HPDE6-E6E7 (cell line): Measurements from ENCODE around the gene ERVV-1.
"Not testable (repeated sequence)": the region's sequence is repeated elsewhere in the genome, so short reads cannot be mapped to it uniquely, and the experiment has no call there.

Source experiments
- DNase-seq: peaks from one replicate; pipeline ENCODE4 v3.0.0; 2011; ENCODE audit warnings: missing footprints; ENCODE audit errors: extremely low spot score

ERVV-1 gene, protein sequence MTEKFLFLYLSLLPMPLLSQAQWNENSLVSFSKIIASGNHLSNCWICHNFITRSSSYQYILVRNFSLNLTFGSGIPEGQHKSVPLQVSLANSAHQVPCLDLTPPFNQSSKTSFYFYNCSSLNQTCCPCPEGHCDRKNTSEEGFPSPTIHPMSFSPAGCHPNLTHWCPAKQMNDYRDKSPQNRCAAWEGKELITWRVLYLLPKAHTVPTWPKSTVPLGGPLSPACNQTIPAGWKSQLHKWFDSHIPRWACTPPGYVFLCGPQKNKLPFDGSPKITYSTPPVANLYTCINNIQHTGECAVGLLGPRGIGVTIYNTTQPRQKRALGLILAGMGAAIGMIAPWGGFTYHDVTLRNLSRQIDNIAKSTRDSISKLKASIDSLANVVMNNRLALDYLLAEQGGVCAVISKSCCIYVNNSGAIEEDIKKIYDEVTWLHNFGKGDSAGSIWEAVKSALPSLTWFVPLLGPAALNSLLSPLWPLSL

GRCh38 chr19:53013621-53014020, at the start of gene ERVV-1:
Gene ERVV-1, plus strand, starts transcription at chr19:53013921. Its CDS starts 170 bp downstream, at chr19:53014091.
- no peak for DNase-seq

- DNase-seq: no peak
Measured at GRCh38 chr19:52967772-52968171, 45.9 kb upstream of the ERVV-1 start.

DNA sequence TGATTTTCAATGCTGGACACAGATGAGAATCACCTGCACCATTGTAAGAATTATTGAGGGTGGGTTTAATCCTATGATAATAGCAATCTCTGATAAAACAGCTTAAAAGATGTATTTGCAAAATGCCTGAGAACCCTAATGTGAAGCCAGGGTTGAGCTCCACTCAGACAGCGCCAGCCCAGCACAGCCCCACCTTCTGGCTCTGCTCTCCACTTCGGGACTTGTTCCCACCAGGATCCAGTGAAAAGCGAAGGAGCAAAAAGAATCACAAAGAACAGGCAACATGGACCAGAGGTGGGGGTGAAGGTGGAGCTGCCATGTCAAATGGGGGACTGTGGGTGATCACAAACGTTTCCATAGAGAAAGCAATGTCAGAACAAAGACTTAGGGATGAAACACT, 32.4 kb upstream of the ERVV-1 start:
- DNase-seq: no peak

DNA sequence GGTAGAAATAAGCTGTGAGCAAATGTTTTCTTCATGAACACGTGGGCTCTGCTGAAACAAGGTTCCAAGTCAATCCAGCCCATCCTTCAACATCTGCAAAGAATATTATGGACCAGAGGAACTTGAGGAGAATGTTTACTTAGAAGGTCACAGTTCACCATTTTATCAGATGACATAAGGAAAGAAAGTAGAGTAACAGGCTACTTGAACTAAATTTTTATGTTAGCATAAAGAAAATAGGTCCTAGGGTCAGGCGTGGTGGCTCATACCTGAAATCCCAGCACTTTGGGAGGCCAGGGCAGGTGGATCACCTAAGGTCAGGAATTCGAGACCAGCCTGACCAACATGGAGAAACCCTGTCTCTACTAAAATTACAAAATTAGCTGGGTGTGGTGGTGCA, 30.6 kb upstream of the ERVV-1 start:
- DNase-seq: not testable (repeated sequence)

GRCh38 chr19:52987221-52987620, 26.5 kb upstream of the ERVV-1 start:
- DNase-seq: no peak

GRCh38 chr19:52988506-52988905, 25.2 kb upstream of the ERVV-1 start:
- DNase-seq: no peak

GRCh38 chr19:52990759-52991418, 22.8 kb upstream of the ERVV-1 start:
- peak; percentile 15 for DNase-seq

DNA sequence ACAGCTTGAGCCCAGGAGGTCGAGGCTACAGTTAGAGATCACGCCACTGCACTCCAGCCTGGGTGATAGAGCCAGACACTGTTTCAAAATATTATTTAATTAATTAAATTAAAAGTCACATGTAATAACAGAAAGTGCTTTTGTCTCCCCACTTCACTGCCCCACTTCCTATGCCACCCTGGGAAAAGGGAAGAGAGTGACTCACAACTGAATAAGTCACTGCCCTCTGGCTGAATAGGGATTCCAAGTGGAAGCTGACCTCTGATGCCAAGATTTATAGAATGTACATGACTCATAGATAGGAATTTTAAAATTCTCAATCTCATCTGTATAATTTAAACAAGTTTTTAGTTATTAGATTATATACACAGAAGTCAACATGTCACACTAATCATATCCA, 22.2 kb upstream of the ERVV-1 start:
- peak; percentile 43 for DNase-seq

- DNase-seq: no peak
Measured at GRCh38 chr19:52992109-52993004, 21.4 kb upstream of the ERVV-1 start.

- peak; percentile 58 for DNase-seq
Measured at GRCh38 chr19:52993342-52994178, 20.2 kb upstream of the ERVV-1 start.

GRCh38 chr19:52995711-52996110, 18.0 kb upstream of the ERVV-1 start:
- DNase-seq: no peak

DNA sequence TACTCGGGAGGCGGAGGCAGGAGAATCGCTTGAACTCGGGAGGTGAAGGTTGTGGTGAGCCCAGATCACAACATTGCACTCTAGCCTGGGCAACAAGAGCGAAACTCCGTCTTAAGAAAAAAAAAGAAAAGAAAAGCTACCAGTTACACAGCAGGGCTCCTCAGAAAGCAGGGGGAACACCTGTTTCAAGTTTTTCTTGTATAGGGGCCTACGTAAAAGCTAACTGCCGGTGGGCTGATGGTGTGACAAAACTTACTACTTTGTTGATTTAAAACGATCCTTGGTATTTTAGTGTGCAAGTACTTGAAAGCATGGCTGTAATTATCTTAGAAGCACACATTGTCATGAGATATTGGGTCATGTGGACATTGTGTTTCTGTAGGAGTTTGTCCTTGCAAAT, 15.7 kb upstream of the ERVV-1 start:
- DNase-seq: no peak

GRCh38 chr19:53002479-53002878, 11.2 kb upstream of the ERVV-1 start:
- no peak for DNase-seq

- DNase-seq: no peak
Measured at GRCh38 chr19:53004242-53004641, 9.5 kb upstream of the ERVV-1 start.

DNA sequence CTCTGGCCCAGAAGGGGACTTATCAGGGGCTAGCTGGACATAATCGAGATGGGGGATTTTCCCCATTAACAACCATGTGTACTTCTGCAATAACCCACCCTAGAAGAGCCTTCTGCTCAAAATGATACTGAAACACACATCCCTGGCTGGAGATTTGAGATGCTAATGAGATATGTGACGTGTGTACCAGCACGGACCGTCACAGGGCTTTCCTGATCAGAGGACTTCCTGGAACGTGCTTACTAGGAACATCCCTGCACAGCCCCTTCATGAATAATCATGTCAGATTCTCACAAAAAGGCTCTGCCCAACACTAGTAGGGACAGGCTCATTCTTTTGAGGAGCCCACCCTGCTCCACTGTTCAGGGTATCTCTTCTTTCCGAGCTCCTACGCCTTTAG, 6.5 kb upstream of the ERVV-1 start:
- no peak for DNase-seq

DNA sequence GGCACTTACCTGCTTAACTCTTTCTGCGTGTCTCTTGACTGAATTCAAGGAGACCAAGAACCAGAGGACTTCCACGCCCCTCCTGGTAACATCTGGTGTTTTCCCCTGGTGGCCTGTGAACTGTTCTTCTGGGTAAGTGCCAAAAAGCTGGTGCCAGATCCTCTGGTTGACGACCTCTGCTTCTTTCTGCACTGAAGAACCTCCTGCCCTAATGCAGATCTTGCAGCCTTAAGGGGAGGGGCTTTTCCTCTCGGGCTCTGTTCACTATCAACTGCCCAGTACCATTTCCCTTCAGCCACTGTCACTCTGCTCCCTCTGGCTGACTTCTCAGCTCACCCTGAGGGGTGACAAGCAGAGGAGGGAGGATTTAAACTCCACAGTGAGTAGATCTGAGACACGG, 6.1 kb upstream of the ERVV-1 start:
- no peak for DNase-seq

DNA sequence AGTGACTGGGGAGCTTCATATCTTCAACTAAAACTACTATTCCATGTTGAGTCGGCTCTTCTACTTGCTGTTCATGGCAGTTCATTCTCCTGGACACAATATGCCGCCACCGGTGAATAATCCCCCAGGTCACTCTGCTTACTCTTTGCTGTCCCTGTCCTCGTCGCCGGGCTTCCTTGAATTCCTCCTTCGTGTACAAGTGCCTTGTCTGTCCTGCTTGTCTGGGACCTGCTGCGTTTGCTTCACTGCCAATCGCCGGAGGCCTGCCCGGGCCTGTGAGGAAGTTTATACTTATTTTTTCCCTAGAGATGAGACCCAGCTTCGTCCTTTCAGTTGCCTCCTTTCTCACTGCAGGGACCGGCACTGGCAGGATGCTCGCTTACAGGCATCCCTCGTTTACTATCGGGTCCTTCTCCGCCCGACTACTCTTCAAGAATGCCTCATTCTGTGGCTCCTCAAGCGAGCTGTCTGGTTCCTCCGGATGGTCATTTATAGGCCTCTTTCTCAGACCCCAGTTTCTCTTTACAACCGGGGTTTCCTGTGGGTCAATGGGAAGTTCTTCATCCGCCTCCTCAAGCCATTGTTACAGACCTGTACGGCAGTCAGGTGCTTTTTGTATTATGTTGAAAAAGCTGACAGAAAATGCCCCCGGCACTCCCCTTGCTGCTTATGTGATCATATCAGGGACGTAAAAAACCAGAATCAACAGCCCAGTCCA, 5.5 kb upstream of the ERVV-1 start:
- no peak for DNase-seq

DNA sequence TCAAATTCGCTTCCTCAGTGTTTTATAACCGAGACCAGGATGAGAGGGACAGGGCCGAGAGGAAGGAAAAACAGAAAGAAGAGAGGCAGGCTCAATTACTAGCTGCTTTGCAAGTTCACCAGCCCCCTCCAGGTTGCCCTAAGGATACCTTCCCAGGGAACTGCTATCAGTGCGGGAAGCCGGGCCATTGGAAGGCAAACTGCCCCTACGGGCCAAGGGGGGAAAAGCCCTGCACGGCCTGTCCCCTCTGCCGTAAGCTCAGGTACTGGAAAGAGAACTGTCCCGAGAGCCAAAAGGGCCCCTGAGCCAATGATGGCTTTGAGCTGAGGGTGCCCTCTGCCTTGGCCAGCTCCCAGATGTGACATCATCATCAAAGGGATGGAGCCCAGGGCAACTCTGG, 3.2 kb upstream of the ERVV-1 start:
- no peak for DNase-seq

- no peak for DNase-seq
Measured at GRCh38 chr19:53012006-53012405, 1.7 kb upstream of the ERVV-1 start.

GRCh38 chr19:53015159-53015558, 1.4 kb downstream of the ERVV-1 start:
- no peak for DNase-seq

DNA sequence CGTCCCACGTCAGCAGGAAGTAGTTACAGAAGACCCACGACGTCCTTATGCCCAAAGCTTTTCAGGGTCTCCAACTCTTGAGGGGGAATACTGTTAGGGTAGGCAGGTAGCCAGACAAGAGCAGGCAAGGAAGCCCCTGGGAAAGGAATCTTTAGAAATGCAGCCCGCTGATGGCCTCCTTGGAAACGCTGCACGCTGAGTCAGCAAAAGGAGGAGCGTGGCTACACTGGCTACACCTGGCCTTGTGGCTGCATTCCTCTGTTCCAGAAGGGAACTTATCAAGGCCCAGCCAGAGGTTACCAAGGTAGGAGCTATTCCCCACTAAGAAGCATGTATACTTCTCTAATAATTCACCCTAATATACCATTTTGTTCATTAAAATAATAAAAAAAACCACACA, 2.0 kb downstream of the ERVV-1 start:
- no peak for DNase-seq
